BLaER1 (cell line): Measurements from ENCODE around the gene SH2D6.

ENCODE experiments used
- H3K27ac ChIP-seq: shearing (Covaris generic); formaldehyde crosslinking; 2 replicates; pipeline ENCODE4 v1.8.1; 2022
- H3K27me3 ChIP-seq: shearing (Covaris generic); formaldehyde crosslinking; 2 replicates; pipeline ENCODE4 v1.8.1; 2022
- H3K36me3 ChIP-seq: shearing (Covaris generic); formaldehyde crosslinking; 2 replicates; pipeline ENCODE4 v1.8.1; 2022
- H3K4me1 ChIP-seq: shearing (Covaris generic); formaldehyde crosslinking; 2 replicates; pipeline ENCODE4 v1.8.1; 2022
- H3K4me2 ChIP-seq: shearing (Covaris generic); formaldehyde crosslinking; 2 replicates; pipeline ENCODE4 v1.8.1; 2022
- H3K4me3 ChIP-seq: shearing (Covaris generic); formaldehyde crosslinking; 2 replicates; pipeline ENCODE4 v1.8.1; 2022
- H3K9ac ChIP-seq: shearing (Covaris generic); formaldehyde crosslinking; 2 replicates; pipeline ENCODE4 v1.8.1; 2022
- H3K9me3 ChIP-seq: shearing (Covaris generic); formaldehyde crosslinking; 2 replicates; pipeline ENCODE4 v1.8.1; 2022
- H4K20me1 ChIP-seq: shearing (Covaris generic); formaldehyde crosslinking; 2 replicates; pipeline ENCODE4 v1.8.1; 2022
- Cebpa-rat ChIP-seq: shearing (Covaris generic); IDR thresholded peaks from 2 replicates; pipeline ENCODE4 v1.8.1; 2022

Gene SH2D6

DNA sequence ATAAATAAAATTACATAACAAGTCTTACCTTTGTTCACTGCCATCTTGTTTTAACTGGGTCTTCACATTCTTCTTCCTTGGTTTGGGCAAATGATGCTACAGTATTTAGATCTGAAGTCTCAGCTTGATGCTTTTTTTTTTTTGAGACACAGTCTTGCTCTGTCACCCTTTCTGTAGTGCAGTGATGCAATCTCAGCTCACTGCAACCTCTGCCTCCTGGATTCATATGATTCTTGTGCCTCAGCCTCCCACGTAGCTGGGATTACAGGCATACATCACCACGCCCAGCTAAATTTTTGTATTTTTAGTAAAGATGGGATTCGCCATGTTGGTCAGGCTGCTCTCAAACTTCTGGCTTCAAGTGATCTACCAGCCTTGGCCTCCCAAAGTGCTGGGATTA lies 67.3 kb downstream of the SH2D6 start:
- no peak for TF ChIP-seq Cebpa-rat
- Histone ChIP-seq H3K27ac (no peak overlapping the region), H3K36me3 (no peaks in the 10 kb centered on the region), H3K9ac (no peak overlapping the region), H3K4me3 (no peak overlapping the region), H3K27me3 (no peaks in the 10 kb centered on the region), H3K4me2 (no peak overlapping the region), H3K9me3 (peaks cover 33% of the 10 kb centered on the region), H3K4me1 (no peaks in the 10 kb centered on the region), H4K20me1 (no peaks in the 10 kb centered on the region)
